Spleen (tissue), 11 donors: Measurements from ENCODE around the gene TPRX1. TPM values are rescaled to one million over a fixed set of nuclear protein-coding genes. Genes with fewer than 3 reads are reported as not detected.
A peak's percentile ranks its signal among the peaks of the same experiment; 100 is the strongest.
"Not testable (repeated sequence)": the region's sequence is repeated elsewhere in the genome, so short reads cannot be mapped to it uniquely, and the experiment has no call there.

ENCODE experiments used
- DNase-seq: peaks from one replicate; pipeline ENCODE4 v3.0.0-alpha.2; 2020
- H3K27ac ChIP-seq, 8 donors: fragments of 200-600 bp; sonication (generic) in 7 of 8; 1 replicate in 4 of 8; 2 replicates in 4 of 8; pipeline versions ENCODE4 v1.5.0 to v1.8.0; 2016 to 2021; ENCODE audit warnings: inconsistent platforms in 4 of 8, mild to moderate bottlenecking in 4 of 8, moderate library complexity in 1 of 8
- H3K27me3 ChIP-seq, 7 donors: fragments of 200-600 bp; sonication (generic) in 6 of 7; replicated peaks in 1 of 7; 1 replicate in 4 of 7; 2 replicates in 3 of 7; pipeline versions ENCODE4 v1.5.0 to v1.8.0; 2016 to 2021; ENCODE audit warnings: inconsistent platforms in 3 of 7, mild to moderate bottlenecking in 1 of 7
- H3K36me3 ChIP-seq, 6 donors: fragments of 200-600 bp; sonication (generic) in 5 of 6; 1 replicate in 4 of 6; 2 replicates in 2 of 6; pipeline versions ENCODE4 v1.5.0 to v1.8.0; 2016 to 2021; ENCODE audit warnings: inconsistent platforms in 2 of 6
- H3K4me1 ChIP-seq, 6 donors: fragments of 200-600 bp; sonication (generic) in 5 of 6; 1 replicate in 3 of 6; 2 replicates in 3 of 6; pipeline versions ENCODE4 v1.5.0 to v1.8.0; 2016 to 2021; ENCODE audit warnings: inconsistent platforms in 3 of 6
- H3K4me3 ChIP-seq, 8 donors: fragments of 200-600 bp; sonication (generic) in 7 of 8; 1 replicate in 4 of 8; 2 replicates in 4 of 8; pipeline versions ENCODE4 v1.5.0 to v1.8.0; 2016 to 2021; ENCODE audit warnings: inconsistent platforms in 4 of 8, mild to moderate bottlenecking in 4 of 8, moderate library complexity in 2 of 8
- H3K9me3 ChIP-seq, 8 donors: fragments of 200-600 bp; sonication (generic) in 7 of 8; 1 replicate in 4 of 8; 2 replicates in 4 of 8; pipeline versions ENCODE4 v1.5.0 to v1.8.0; 2016 to 2021; ENCODE audit warnings: inconsistent platforms in 4 of 8
- POLR2A ChIP-seq, 3 donors: fragments of 450-650 bp; IDR thresholded peaks; one replicate each; pipeline ENCODE4 v1.5.1; 2017; ENCODE audit warnings: antibody characterized with exemption in 3 of 3, mild to moderate bottlenecking in 1 of 3
- POLR2AphosphoS5 ChIP-seq, 3 donors: sonication (generic); formaldehyde crosslinking; IDR thresholded peaks; one replicate each; pipeline ENCODE4 v1.5.1; 2017; ENCODE audit warnings: antibody characterized with exemption in 3 of 3
- WGBS, 5 donors: extraction: QIAGEN DNeasy Blood & Tissue Kit in 3 of 5; methylation state at CpG; one replicate each; pipeline versions ENCODE4 v1.1.5 to v1.1.7; 2013 to 2018; 5-methylcytosine and 5-hydroxymethylcytosine counted together
- intact Hi-C: fragments of 100-400 bp; cut with DNase I; formaldehyde crosslinking; loops from one replicate; pipeline ENCODE4 v1.15.0; 2023; ENCODE audit warnings: low total_unique reads
- polyA plus RNA-seq, 3 donors: library from polyadenylated mRNA; stranded (reverse); fragments of 200-250 nt; gene quantifications; one replicate each; pipeline ENCODE4 v1.2.1, GENCODE V29; 2013
- total RNA-seq, 7 donors: library from RNA; depleted of rRNA in 3 of 7; stranded (reverse); fragments of >200 nt in 3 of 7; fragmentation: NEBNext Ultra II Directional in 4 of 7; extraction: Animal tissue kit (Norgen Biotek cat#: 25700) in 4 of 7; gene quantifications; one replicate each; pipeline versions ENCODE4 v1.1.0 to v1.2.1, GENCODE V29; 2016 to 2021
- TF ChIP-seq, protein P1 (sequence below), 11 experiments: fragments of 200-600 bp in 7 of 11; fragments of 450-650 bp in 4 of 11; sonication (generic) in 4 of 11; IDR thresholded peaks in 8 of 11; conservative IDR thresholded peaks in 3 of 11; 1 replicate in 7 of 11; 2 replicates in 4 of 11; pipeline versions ENCODE4 v1.4.0 to v1.8.0; 2016 to 2021; ENCODE audit warnings: antibody characterized with exemption in 11 of 11, inconsistent platforms in 4 of 11, mild to moderate bottlenecking in 1 of 11
- donor health status: healthy with polysubstance abuse.
- donor health status: DM: no; HTN: no; CAD: no; lungs with moderate emphysema.
- donor health status: DM: no; HTN: no; CAD: no.
- donor health status: Bipolar disorder and iron deficiency.
- donor health status: healthy.
- donor health status: DM: no; HTN: no; CAD: no.
- donor health status: DM: yes; HTN: yes; CAD: no.

TPRX1 gene
- total and polyA plus RNA-seq, 10 donors, result not detected

DNA sequence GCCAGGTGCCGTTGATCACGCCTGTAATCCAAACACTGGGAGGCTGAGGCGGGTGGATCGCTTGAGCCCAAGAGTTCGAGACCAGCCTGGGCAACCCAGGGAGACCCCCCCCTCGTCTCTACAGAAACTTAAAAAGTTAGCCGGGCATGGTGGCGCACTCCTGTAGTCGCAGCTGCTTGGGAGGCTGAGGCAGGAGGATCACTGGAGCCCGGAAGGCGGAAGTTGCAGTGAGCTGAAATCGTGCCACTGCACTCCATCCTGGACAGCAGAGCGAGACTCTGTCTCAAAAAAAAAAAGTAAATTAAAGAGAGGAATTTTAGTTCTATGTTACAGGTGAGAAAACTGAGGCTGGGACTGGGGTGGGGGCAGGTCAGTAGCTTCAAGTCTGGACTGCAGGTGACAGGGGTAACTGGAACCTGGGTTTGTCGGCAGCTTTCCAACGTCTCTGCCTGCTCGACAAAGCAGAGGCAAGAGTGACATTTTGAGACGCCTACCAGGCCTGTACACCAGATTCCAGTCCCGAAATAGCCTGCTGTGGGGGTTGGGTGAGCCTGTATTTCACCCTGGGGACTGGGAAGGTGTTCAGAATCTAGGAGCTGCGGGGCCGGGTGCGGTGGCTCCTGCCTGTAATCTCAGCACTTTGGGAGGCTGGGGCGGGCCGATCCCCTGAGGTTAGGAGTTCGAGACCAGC, 24.7 kb downstream of the TPRX1 start:
- DNase-seq, result no peak
- TF ChIP-seq, protein P1, sequence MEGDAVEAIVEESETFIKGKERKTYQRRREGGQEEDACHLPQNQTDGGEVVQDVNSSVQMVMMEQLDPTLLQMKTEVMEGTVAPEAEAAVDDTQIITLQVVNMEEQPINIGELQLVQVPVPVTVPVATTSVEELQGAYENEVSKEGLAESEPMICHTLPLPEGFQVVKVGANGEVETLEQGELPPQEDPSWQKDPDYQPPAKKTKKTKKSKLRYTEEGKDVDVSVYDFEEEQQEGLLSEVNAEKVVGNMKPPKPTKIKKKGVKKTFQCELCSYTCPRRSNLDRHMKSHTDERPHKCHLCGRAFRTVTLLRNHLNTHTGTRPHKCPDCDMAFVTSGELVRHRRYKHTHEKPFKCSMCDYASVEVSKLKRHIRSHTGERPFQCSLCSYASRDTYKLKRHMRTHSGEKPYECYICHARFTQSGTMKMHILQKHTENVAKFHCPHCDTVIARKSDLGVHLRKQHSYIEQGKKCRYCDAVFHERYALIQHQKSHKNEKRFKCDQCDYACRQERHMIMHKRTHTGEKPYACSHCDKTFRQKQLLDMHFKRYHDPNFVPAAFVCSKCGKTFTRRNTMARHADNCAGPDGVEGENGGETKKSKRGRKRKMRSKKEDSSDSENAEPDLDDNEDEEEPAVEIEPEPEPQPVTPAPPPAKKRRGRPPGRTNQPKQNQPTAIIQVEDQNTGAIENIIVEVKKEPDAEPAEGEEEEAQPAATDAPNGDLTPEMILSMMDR (IDR thresholded peaks at IDR 0.05 in 8 of 11, conservative IDR thresholded peaks at IDR 0.05 in 3 of 11), result no peak
- TF ChIP-seq POLR2A (IDR thresholded peaks at IDR 0.05) (no peak), POLR2AphosphoS5 (IDR thresholded peaks at IDR 0.05) (no peak)
- 68 to 87% (median 76%) methylated on average over 24 of the region's 24 CpGs for WGBS, 5 donors
- Histone ChIP-seq H3K9me3 (no peaks in the 10 kb centered on the region), H3K27me3 (no peaks in the 10 kb centered on the region), H3K4me3 (peak overlapping the region; percentile 74 to 99 (median 85)), H3K36me3 (peaks cover 0 to 46% (median 24%) of the 10 kb centered on the region in 6 donors), H3K27ac (peak overlapping the region; percentile 92 to 99 (median 97)), H3K4me1 (peaks cover 12 to 57% (median 41%) of the 10 kb centered on the region in 6 donors)
- intact Hi-C loops, result loop anchor here (10.0 kb wide), 1 partner anchor 65 kb away; the partner anchor contains the start of gene EHD2

DNA sequence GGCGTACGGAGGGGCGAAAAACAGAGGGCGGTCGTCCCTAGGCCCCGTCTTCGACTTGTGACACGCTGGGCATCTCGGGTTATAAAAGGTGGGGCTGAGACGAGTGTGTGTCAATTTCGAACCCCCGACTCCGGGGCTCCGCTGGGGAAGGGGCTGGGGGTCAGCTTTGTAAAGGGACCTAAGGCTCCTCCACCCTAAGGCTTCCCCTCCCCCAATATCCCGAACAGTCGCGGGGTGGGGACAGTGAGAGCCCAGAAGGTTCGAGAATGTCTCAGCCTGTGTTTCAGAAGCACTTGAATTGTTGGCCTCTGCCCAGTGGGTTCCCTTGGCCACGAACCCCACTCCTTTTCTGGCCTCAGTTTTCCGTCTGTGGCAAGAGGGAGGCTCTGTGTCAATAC, 25.4 kb downstream of the TPRX1 start:
- no peak for DNase-seq
- no peaks in the 10 kb centered on the region for H3K9me3 ChIP-seq
- intact Hi-C loops, result no loop called here
- peaks cover 12 to 57% (median 41%) of the 10 kb centered on the region in 6 donors for H3K4me1 ChIP-seq
- 0 to 3% (median 2%) methylated on average over 10 to 20 of the region's 20 CpGs for WGBS, 5 donors
- H3K4me3 ChIP-seq, result peak overlapping the region; percentile 74 to 99 (median 85)
- TF ChIP-seq, protein P1 (IDR thresholded peaks at IDR 0.05 in 8 of 11, conservative IDR thresholded peaks at IDR 0.05 in 3 of 11), result no peak
- TF ChIP-seq POLR2AphosphoS5 (IDR thresholded peaks at IDR 0.05) (no peak), POLR2A (IDR thresholded peaks at IDR 0.05) (no peak)
- peak overlapping the region; percentile 92 to 99 (median 97) for H3K27ac ChIP-seq
- H3K36me3 ChIP-seq, result peaks cover 0 to 39% (median 17%) of the 10 kb centered on the region in 6 donors
- no peaks in the 10 kb centered on the region for H3K27me3 ChIP-seq

DNA sequence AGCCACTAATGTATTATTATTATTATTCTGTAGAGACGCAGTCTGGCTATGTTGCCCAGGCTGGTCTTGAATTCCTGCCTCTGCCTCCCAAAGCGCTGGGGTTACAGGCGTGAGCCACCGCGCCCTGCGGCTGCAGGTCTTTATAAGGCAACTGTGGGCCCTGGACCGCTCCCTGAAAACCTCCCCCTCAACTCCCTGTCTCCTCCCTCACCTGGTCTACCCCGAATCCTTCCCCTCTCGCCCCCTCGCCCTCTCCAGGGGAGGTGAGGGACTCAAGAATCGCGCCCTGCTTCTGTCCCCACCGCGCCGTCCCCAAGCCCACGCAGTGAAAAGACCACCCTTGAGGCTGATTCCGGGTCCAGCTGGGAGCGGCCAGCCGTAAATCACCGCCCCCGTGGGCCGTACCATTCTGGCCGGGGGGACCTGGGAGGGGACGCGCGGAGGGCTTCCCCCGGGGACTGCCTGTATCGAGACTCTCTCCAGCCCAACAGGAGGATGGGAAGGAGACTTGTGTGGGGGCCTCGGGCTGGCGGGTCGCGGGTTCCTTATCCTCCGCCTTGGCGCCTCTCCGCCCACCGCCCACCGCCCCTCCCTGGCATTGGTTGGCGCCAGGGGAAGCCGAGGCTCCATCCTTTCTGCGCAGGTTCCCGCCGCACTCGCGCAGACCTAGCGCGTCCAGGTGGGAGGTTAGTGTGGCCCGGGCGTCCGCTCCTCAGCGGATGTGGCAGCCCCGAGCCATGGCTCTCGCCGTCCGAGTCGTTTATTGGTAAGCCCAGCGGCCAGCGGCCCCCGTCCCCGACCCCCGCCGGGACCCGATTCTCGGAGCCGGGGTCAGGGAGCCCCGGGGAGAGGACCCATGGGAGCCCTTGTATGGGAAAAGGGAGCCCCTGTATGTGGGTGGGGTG, 26.1 kb downstream of the TPRX1 start, which contains the start of gene SELENOW:
SELENOW (plus strand) TSS at position 655 of the 905 bp plus-strand sequence; CDS start at position 738, 83 bp downstream.
- Histone ChIP-seq H3K4me3 (peak within 1 kb of the TSS; percentile 74 to 99 (median 85)), H3K36me3 (peaks cover 0 to 32% (median 11%) of the 10 kb centered on the region in 6 donors), H3K27me3 (no peaks in the 10 kb centered on the region), H3K9me3 (no peaks in the 10 kb centered on the region), H3K4me1 (peaks cover 12 to 57% (median 41%) of the 10 kb centered on the region in 6 donors), H3K27ac (peak within 1 kb of the TSS; percentile 92 to 99 (median 97))
- DNase-seq, result peak; percentile 93
- TF ChIP-seq, protein P1 (IDR thresholded peaks at IDR 0.05 in 8 of 11, conservative IDR thresholded peaks at IDR 0.05 in 3 of 11), result no peak
- TF ChIP-seq POLR2AphosphoS5 (IDR thresholded peaks at IDR 0.05) (peak; percentile 98 to 99 (median 99)), POLR2A (IDR thresholded peaks at IDR 0.05) (peak in 2 of 3 donors; percentile 65 to 80)
- WGBS, 5 donors, result 0 to 2% (median 1%) methylated on average over 17 to 65 of the region's 65 CpGs
- intact Hi-C loops, result no loop called here

DNA sequence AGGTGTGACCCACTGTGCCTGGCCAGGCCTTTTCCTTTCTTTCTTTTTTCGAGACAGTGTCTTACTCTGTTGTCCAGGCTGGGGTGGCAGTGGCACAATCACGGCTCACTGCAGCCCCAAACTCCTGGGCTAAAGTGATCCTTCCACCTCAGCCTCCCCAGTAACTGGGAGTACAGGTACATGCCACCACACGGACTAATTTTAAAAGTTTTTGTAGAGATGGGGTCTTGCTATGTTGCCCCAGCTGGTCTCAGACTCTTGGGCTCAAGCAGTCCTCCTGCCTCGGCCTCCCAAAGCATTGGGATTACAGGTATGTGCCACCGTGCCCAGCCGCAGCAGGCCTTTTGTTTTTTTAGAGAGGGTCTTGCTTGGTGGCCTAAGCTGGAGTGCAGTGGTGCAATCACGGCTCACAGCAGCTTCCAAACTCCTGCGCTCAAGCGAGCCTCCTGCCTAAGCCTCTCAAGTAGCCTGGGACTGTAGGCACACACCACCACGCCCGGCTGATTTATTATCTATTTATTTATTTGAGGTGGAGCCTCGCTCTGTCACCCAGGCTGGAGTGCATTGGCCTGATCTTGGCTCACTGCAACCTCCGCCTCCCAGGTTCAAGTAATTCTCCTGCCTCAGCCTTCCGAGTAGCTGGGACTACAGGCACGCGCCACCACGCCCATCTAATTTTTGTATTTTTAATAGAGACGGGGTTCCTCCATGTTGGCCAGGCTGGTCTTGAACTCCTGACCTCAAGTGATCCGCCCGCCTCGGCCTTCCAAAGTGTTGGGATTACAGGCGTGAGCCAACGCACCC, 26.9 kb downstream of the TPRX1 start:
- Histone ChIP-seq H3K4me1 (peaks cover 12 to 52% (median 41%) of the 10 kb centered on the region in 6 donors), H3K27ac (peak overlapping the region; percentile 92 to 99 (median 97)), H3K36me3 (peaks cover 0 to 24% (median 5%) of the 10 kb centered on the region in 6 donors), H3K4me3 (peak overlapping the region; percentile 74 to 99 (median 85))
- 68 to 82% (median 80%) methylated on average over 23 of the region's 23 CpGs for WGBS, 5 donors
- DNase-seq, H3K9me3 ChIP-seq, intact Hi-C loops, H3K27me3 ChIP-seq: not testable (repeated sequence)
